HuH-7 (cell line): ENCODE results near the gene LXN.
"Not testable (repeated sequence)": the region's sequence is repeated elsewhere in the genome, so short reads cannot be mapped to it uniquely, and the experiment has no call there.

Source experiments
- DNase-seq: peaks from one replicate; pipeline ENCODE4 v3.0.0; 2011; ENCODE audit warnings: low spot score

The LXN gene

GRCh38 chr3:158672215-158673176 is at the start of gene LXN:
LXN (minus strand) TSS chr3:158672648; CDS start chr3:158672478, 170 bp downstream.
- DNase-seq: peak; percentile 23

- no peak for DNase-seq
Observed at GRCh38 chr3:158722108-158722507, 49.7 kb upstream of the LXN start.

- no peak for DNase-seq
Observed at GRCh38 chr3:158718490-158719170, 46.2 kb upstream of the LXN start.

- no peak for DNase-seq
Observed at GRCh38 chr3:158717576-158717975, 45.1 kb upstream of the LXN start.

- no peak for DNase-seq
Observed at GRCh38 chr3:158713094-158713499, 40.6 kb upstream of the LXN start.

- DNase-seq: no peak
Observed at GRCh38 chr3:158712443-158712842, 40.0 kb upstream of the LXN start.

GRCh38 chr3:158711886-158712285 is 39.4 kb upstream of the LXN start:
- no peak for DNase-seq

GRCh38 chr3:158710601-158711000 is 38.2 kb upstream of the LXN start:
- no peak for DNase-seq

GRCh38 chr3:158709666-158710083 is 37.2 kb upstream of the LXN start:
- no peak for DNase-seq

- DNase-seq: no peak
Observed at GRCh38 chr3:158703566-158703965, 31.1 kb upstream of the LXN start.

- DNase-seq: no peak
Observed at GRCh38 chr3:158702815-158703481, 30.5 kb upstream of the LXN start.

GRCh38 chr3:158701420-158702065 is 29.1 kb upstream of the LXN start:
- DNase-seq: no peak

- no peak for DNase-seq
Observed at GRCh38 chr3:158700559-158700958, 28.1 kb upstream of the LXN start.

- no peak for DNase-seq
Observed at GRCh38 chr3:158696618-158697017, 24.2 kb upstream of the LXN start.

GRCh38 chr3:158693866-158694456 is 21.5 kb upstream of the LXN start:
- DNase-seq: not testable (repeated sequence)

- DNase-seq: no peak
Observed at GRCh38 chr3:158685159-158685558, 12.7 kb upstream of the LXN start.

- DNase-seq: no peak
Observed at GRCh38 chr3:158683230-158683962, 10.9 kb upstream of the LXN start.

- no peak for DNase-seq
Observed at GRCh38 chr3:158680861-158681260, 8.4 kb upstream of the LXN start.

- DNase-seq: no peak
Observed at GRCh38 chr3:158679547-158680000, 7.1 kb upstream of the LXN start.

GRCh38 chr3:158678687-158679086 is 6.2 kb upstream of the LXN start:
- no peak for DNase-seq

- DNase-seq: no peak
Observed at GRCh38 chr3:158671821-158672214, 630 bp downstream of the LXN start.
